Testis (tissue), 3 donors: ENCODE measurements around the gene NIPAL1. TPM values are rescaled to one million over a fixed set of nuclear protein-coding genes. Genes with fewer than 3 reads are reported as not detected.

Experiments
- DNase-seq: peaks from one replicate; pipeline ENCODE4 v3.0.0-alpha.2; 2019
- H3K27ac ChIP-seq, 2 donors: fragments of 200-600 bp; sonication (generic); one replicate each; pipeline ENCODE4 v1.5.1; 2019
- H3K27me3 ChIP-seq: fragments of 200-600 bp; sonication (generic); one replicate; pipeline ENCODE4 v1.5.1; 2019
- H3K36me3 ChIP-seq: fragments of 200-600 bp; sonication (generic); one replicate; pipeline ENCODE4 v1.5.1; 2017; ENCODE audit warnings: low read depth; ENCODE audit errors: missing control alignments
- H3K4me1 ChIP-seq: fragments of 200-600 bp; sonication (generic); one replicate; pipeline ENCODE4 v1.5.1; 2019
- H3K4me3 ChIP-seq, 2 donors: fragments of 200-600 bp; sonication (generic); one replicate each; pipeline ENCODE4 v1.5.1; 2017 to 2019
- H3K9me3 ChIP-seq: fragments of 200-600 bp; sonication (generic); one replicate; pipeline ENCODE4 v1.5.1; 2017
- POLR2A ChIP-seq: fragments of 450-650 bp; IDR thresholded peaks from one replicate; pipeline ENCODE4 v1.6.1; 2017; ENCODE audit warnings: antibody characterized with exemption, mild to moderate bottlenecking, moderate library complexity
- WGBS, 2 donors: methylation state at CpG; one replicate each; pipeline ENCODE4 v1.1.5; 2018; 5-methylcytosine and 5-hydroxymethylcytosine counted together
- intact Hi-C: fragments of 100-400 bp; cut with DNase I; formaldehyde crosslinking; loops from one replicate; pipeline ENCODE4 v1.15.1; 2023; ENCODE audit warnings: low total_unique reads
- polyA plus RNA-seq: library from polyadenylated mRNA; stranded (reverse); fragments of 350-450 nt; fragmentation: Illumina TruSeq; extraction: RNeasy Lipid Tissue Mini Kit (QIAGEN cat#74804); gene quantifications from one replicate; pipeline ENCODE4 v1.2.3, GENCODE V29; 2014; ENCODE audit warnings: low read depth, low replicate concordance; ENCODE audit not compliant: insufficient read depth
- total RNA-seq, 2 donors: library from RNA; depleted of rRNA; stranded (reverse); fragments of >200 nt; gene quantifications; one replicate each; pipeline ENCODE4 v1.2.3, GENCODE V29; 2016
- TF ChIP-seq, protein P1 (sequence below), 3 experiments: fragments of 450-650 bp in 2 of 3; fragments of 200-600 bp in 1 of 3; sonication (generic) in 1 of 3; IDR thresholded peaks; one replicate each; pipeline ENCODE4 v1.5.1; 2016 to 2019; ENCODE audit warnings: antibody characterized with exemption in 3 of 3, mild to moderate bottlenecking in 2 of 3, moderate library complexity in 1 of 3

Gene NIPAL1
- total and polyA plus RNA-seq, 3 donors from 2014 or later, result 0.79 to 3.2 (median 2.3) TPM

- Histone ChIP-seq H3K36me3 (no peaks in the 10 kb centered on the region), H3K4me1 (no peaks in the 10 kb centered on the region), H3K9me3 (no peaks in the 10 kb centered on the region), H3K27ac (no peak overlapping the region), H3K4me3 (no peak overlapping the region), H3K27me3 (no peaks in the 10 kb centered on the region)
- 20 to 98% methylated on average over 1 of the region's 1 CpG for WGBS, 2 donors
- no peak for DNase-seq
- no peak for TF ChIP-seq POLR2A
- TF ChIP-seq, protein P1, sequence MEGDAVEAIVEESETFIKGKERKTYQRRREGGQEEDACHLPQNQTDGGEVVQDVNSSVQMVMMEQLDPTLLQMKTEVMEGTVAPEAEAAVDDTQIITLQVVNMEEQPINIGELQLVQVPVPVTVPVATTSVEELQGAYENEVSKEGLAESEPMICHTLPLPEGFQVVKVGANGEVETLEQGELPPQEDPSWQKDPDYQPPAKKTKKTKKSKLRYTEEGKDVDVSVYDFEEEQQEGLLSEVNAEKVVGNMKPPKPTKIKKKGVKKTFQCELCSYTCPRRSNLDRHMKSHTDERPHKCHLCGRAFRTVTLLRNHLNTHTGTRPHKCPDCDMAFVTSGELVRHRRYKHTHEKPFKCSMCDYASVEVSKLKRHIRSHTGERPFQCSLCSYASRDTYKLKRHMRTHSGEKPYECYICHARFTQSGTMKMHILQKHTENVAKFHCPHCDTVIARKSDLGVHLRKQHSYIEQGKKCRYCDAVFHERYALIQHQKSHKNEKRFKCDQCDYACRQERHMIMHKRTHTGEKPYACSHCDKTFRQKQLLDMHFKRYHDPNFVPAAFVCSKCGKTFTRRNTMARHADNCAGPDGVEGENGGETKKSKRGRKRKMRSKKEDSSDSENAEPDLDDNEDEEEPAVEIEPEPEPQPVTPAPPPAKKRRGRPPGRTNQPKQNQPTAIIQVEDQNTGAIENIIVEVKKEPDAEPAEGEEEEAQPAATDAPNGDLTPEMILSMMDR (IDR thresholded peaks at IDR 0.05), result no peak
- intact Hi-C loops, result no loop called here
These were observed 4.5 kb downstream of the NIPAL1 start for GRCh38 chr4:48021100-48021499.

DNA sequence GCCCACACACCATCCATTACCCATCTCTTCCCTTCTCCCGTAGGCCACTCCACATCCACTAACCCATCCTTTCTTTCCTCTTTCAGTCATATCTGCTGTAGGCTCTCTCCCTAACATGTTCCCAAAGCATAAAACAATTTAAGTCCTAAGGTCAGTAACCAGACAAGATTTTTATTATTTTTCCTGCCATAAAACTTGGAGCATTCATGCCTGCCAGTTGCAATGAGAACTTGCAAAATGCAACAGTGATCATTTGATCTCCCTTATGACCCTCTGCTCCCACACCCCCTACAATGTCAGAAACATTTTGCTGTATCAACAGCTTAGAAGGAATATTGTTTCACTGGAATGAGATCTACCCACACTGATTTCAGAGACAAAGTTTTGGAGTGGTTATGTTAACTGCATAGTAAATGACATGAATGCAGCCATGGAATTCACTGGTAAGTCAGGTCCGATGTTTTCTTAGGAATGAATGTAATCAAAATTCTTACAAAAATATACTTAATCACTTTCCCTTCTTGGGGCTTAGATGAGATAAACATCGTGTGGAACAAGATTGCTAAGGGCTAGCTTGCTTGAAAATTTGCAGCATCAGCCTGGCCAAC is 5.7 kb downstream of the NIPAL1 start:
- H3K9me3 ChIP-seq, result no peaks in the 10 kb centered on the region
- H3K4me1 ChIP-seq, result no peaks in the 10 kb centered on the region
- no peak for DNase-seq
- WGBS, 2 donors, result 59 to 63% methylated on average over 3 of the region's 3 CpGs
- H3K27ac ChIP-seq, result no peak overlapping the region
- H3K27me3 ChIP-seq, result no peaks in the 10 kb centered on the region
- no peaks in the 10 kb centered on the region for H3K36me3 ChIP-seq
- no peak overlapping the region for H3K4me3 ChIP-seq
- intact Hi-C loops, result no loop called here
- TF ChIP-seq, protein P1 (IDR thresholded peaks at IDR 0.05), result no peak
- no peak for TF ChIP-seq POLR2A

DNA sequence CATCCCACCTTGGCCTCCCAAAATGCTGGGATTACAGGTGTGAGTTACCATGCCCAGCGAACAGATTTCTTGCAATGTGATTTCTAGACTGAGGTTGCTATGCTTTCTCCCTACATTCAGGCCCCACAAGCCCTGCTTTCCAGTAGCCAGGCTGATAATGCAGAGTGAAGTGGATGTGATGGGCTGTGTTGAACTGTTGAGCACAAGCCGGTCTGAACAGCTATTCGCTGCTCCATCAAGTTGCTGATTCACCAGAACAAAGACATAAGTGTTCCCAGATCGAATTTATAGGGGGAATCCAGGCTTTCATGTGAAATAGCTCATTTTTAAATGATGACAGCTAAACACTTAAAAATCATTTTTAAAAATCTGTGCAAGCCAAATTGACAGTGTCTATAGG is 8.0 kb downstream of the NIPAL1 start:
- intact Hi-C loops, result no loop called here
- 84 to 85% methylated on average over 4 of the region's 4 CpGs for WGBS, 2 donors
- H3K4me1 ChIP-seq, result no peaks in the 10 kb centered on the region
- no peak overlapping the region for H3K27ac ChIP-seq
- no peaks in the 10 kb centered on the region for H3K9me3 ChIP-seq
- H3K36me3 ChIP-seq, result no peaks in the 10 kb centered on the region
- TF ChIP-seq, protein P1 (IDR thresholded peaks at IDR 0.05), result no peak
- TF ChIP-seq POLR2A, result no peak
- no peak for DNase-seq
- H3K27me3 ChIP-seq, result no peaks in the 10 kb centered on the region
- no peak overlapping the region for H3K4me3 ChIP-seq

DNA sequence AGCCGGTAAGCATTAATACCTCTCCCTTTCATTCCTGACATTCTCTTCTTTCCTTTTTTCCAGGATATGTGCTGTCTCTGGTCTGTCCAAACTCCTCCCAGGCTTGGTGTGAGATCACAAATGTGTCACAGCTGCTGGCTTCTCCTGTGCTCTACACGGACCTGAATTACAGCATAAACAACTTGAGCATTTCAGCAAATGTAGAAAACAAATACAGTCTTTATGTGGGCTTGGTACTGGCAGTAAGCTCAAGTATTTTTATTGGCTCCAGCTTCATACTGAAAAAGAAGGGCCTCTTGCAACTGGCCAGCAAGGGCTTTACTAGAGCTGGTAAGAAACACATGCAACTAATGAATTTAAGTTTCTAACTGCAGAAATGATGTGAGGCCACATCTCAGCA is 8.4 kb downstream of the NIPAL1 start:
- intact Hi-C loops, result no loop called here
- Histone ChIP-seq H3K27me3 (no peaks in the 10 kb centered on the region), H3K4me1 (no peaks in the 10 kb centered on the region), H3K9me3 (no peaks in the 10 kb centered on the region), H3K27ac (no peak overlapping the region), H3K36me3 (no peaks in the 10 kb centered on the region), H3K4me3 (no peak overlapping the region)
- TF ChIP-seq, protein P1 (IDR thresholded peaks at IDR 0.05), result no peak
- TF ChIP-seq POLR2A, result no peak
- 36 to 53% methylated on average over 2 of the region's 2 CpGs for WGBS, 2 donors
- no peak for DNase-seq

DNA sequence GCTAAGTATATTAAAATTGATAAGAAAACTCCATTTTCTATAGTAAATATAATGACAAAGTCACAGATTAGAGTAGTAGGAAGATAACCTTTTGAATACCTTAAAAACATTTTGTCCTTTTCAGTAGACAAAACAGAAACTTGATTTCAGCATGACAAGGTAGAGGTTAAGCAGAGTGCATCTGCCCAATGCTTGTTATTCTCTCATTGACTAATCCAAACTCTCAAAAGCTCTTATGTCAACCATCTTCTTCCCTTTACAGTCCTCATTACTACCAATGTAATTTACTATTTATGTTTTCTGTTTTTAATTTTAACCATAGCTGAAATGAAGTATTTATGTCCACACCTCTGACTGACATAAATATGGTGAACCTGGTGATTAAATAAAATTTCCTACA is 11.1 kb downstream of the NIPAL1 start:
- no peaks in the 10 kb centered on the region for H3K9me3 ChIP-seq

More for the DNA sequence above, 11.1 kb downstream of the NIPAL1 start:
- intact Hi-C loops, result no loop called here
- no peak overlapping the region for H3K4me3 ChIP-seq
- TF ChIP-seq POLR2A, result no peak
- TF ChIP-seq, protein P1 (IDR thresholded peaks at IDR 0.05), result no peak
- H3K27me3 ChIP-seq, result no peaks in the 10 kb centered on the region
- H3K4me1 ChIP-seq, result no peaks in the 10 kb centered on the region
- H3K36me3 ChIP-seq, result no peaks in the 10 kb centered on the region
- DNase-seq, result no peak
- H3K27ac ChIP-seq, result no peak overlapping the region
